GM23338 (cell line): Measurements from ENCODE around the gene PARP11. TPM values are rescaled to one million over a fixed set of nuclear protein-coding genes. Genes with fewer than 3 reads are reported as not detected.

Experiments used
- ATAC-seq: fragments of 200-7000 bp; cut with Tn5 transposase; 3 replicates; pipeline ENCODE4 v1.9.1; 2020
- DNase-seq: peaks from one replicate; pipeline ENCODE4 v3.0.0-alpha.2; 2015; ENCODE audit warnings: low spot score
- H2AFZ ChIP-seq: fragments of 200-600 bp; sonication (generic); 2 replicates; pipeline ENCODE4 v1.8.0; 2016; ENCODE audit warnings: antibody characterized with exemption, mild to moderate bottlenecking, moderate library complexity
- H3F3A ChIP-seq: fragments of 200-600 bp; sonication (generic); replicated peaks from 2 replicates; pipeline ENCODE4 v1.8.0; 2017; ENCODE audit warnings: antibody characterized with exemption, mixed run types, low read depth
- H3K27ac ChIP-seq: fragments of 200-600 bp; sonication (generic); 2 replicates; pipeline ENCODE4 v1.6.1; 2016; ENCODE audit warnings: low read depth
- H3K27me3 ChIP-seq: fragments of 200-600 bp; sonication (generic); 2 replicates; pipeline ENCODE4 v1.8.0; 2016; ENCODE audit warnings: mild to moderate bottlenecking, mixed run types, moderate library complexity; ENCODE audit not compliant: insufficient read depth
- H3K36me3 ChIP-seq: fragments of 200-600 bp; sonication (generic); 2 replicates; pipeline ENCODE4 v1.8.0; 2016; ENCODE audit warnings: mild to moderate bottlenecking; ENCODE audit not compliant: insufficient read depth
- H3K4me1 ChIP-seq: fragments of 200-600 bp; sonication (generic); 2 replicates; pipeline ENCODE4 v1.8.0; 2016; ENCODE audit warnings: mild to moderate bottlenecking, moderate library complexity; ENCODE audit not compliant: insufficient read depth
- H3K4me2 ChIP-seq: fragments of 200-600 bp; sonication (generic); 2 replicates; pipeline ENCODE4 v1.7.1; 2017; ENCODE audit warnings: mixed run types
- H3K4me3 ChIP-seq: fragments of 200-600 bp; sonication (generic); 2 replicates; pipeline ENCODE4 v1.6.1; 2016; ENCODE audit warnings: mixed run types
- H3K79me2 ChIP-seq: fragments of 200-600 bp; sonication (generic); replicated peaks from 2 replicates; pipeline ENCODE4 v1.8.0; 2017; ENCODE audit warnings: mild to moderate bottlenecking; ENCODE audit not compliant: insufficient read depth
- H3K9me2 ChIP-seq: fragments of 200-600 bp; sonication (generic); 2 replicates; pipeline ENCODE4 v1.8.0; 2017; ENCODE audit not compliant: insufficient read depth
- H4K20me1 ChIP-seq: fragments of 200-600 bp; sonication (generic); replicated peaks from 2 replicates; pipeline ENCODE4 v1.8.0; 2017; ENCODE audit warnings: mild to moderate bottlenecking; ENCODE audit not compliant: insufficient read depth
- H3K27ac Mint-ChIP-seq: 2 replicates; pipeline ENCODE4 v1.8.0; 2020; ENCODE audit warnings: inconsistent platforms, mild to moderate bottlenecking, moderate library complexity, mixed read lengths
- H3K27me3 Mint-ChIP-seq: 3 replicates; pipeline ENCODE4 v1.8.0; 2022; ENCODE audit warnings: low read depth, mild to moderate bottlenecking, moderate library complexity, mixed read lengths, inconsistent platforms; ENCODE audit not compliant: insufficient read depth, poor library complexity
- H3K36me3 Mint-ChIP-seq: 3 replicates; pipeline ENCODE4 v1.8.0; 2021; ENCODE audit warnings: low read depth, mild to moderate bottlenecking, inconsistent platforms, moderate library complexity, mixed read lengths
- H3K4me1 Mint-ChIP-seq: 3 replicates; pipeline ENCODE4 v1.8.0; 2020; ENCODE audit warnings: mild to moderate bottlenecking, inconsistent platforms, mixed read lengths
- H3K4me3 Mint-ChIP-seq: 3 replicates; pipeline ENCODE4 v1.8.0; 2021; ENCODE audit warnings: moderate library complexity, mild to moderate bottlenecking, inconsistent platforms, mixed read lengths
- H3K9me3 Mint-ChIP-seq: 3 replicates; pipeline ENCODE4 v1.8.0; 2020; ENCODE audit warnings: moderate library complexity, mild to moderate bottlenecking, inconsistent platforms, mixed read lengths
- CTCF ChIP-seq, 2 experiments: fragments of 200-600 bp in 1 of 2; sonication (generic) in 1 of 2; conservative IDR thresholded peaks; 2 replicates each; pipeline versions ENCODE4 v1.5.1 to v1.6.1; 2016 to 2017; ENCODE audit warnings: antibody characterized with exemption in 2 of 2, low read depth in 2 of 2, mild to moderate bottlenecking in 2 of 2, moderate library complexity in 1 of 2
- EZH2phosphoT487 ChIP-seq: fragments of 200-600 bp; sonication (generic); IDR thresholded peaks from one replicate; pipeline ENCODE4 v1.8.1; 2018; ENCODE audit warnings: antibody characterized with exemption; ENCODE audit not compliant: unreplicated experiment
- polyA plus RNA-seq: library from polyadenylated mRNA; unstranded; fragments of >200 nt; fragmentation: Nextera tagmentation; extraction: Ambion mirVana; gene quantifications from 2 replicates; pipeline ENCODE4 v1.2.1, GENCODE V29; 2016
- total RNA-seq: library from RNA; depleted of rRNA; stranded (reverse); fragments of >200 nt; shearing (Covaris generic); gene quantifications from 2 replicates; pipeline ENCODE4 v1.2.3, GENCODE V29; 2014
- TF ChIP-seq, protein P1 (sequence below): fragments of 250-450 bp; sonication (Bioruptor Pico); IDR thresholded peaks from 2 replicates; pipeline ENCODE4 v1.5.0; 2020; ENCODE audit warnings: mild to moderate bottlenecking, moderate library complexity

Gene PARP11
- total and polyA plus RNA-seq, 2 experiments from 2014 or later, result 4.8 to 11.5 TPM

- TF ChIP-seq, protein P1, sequence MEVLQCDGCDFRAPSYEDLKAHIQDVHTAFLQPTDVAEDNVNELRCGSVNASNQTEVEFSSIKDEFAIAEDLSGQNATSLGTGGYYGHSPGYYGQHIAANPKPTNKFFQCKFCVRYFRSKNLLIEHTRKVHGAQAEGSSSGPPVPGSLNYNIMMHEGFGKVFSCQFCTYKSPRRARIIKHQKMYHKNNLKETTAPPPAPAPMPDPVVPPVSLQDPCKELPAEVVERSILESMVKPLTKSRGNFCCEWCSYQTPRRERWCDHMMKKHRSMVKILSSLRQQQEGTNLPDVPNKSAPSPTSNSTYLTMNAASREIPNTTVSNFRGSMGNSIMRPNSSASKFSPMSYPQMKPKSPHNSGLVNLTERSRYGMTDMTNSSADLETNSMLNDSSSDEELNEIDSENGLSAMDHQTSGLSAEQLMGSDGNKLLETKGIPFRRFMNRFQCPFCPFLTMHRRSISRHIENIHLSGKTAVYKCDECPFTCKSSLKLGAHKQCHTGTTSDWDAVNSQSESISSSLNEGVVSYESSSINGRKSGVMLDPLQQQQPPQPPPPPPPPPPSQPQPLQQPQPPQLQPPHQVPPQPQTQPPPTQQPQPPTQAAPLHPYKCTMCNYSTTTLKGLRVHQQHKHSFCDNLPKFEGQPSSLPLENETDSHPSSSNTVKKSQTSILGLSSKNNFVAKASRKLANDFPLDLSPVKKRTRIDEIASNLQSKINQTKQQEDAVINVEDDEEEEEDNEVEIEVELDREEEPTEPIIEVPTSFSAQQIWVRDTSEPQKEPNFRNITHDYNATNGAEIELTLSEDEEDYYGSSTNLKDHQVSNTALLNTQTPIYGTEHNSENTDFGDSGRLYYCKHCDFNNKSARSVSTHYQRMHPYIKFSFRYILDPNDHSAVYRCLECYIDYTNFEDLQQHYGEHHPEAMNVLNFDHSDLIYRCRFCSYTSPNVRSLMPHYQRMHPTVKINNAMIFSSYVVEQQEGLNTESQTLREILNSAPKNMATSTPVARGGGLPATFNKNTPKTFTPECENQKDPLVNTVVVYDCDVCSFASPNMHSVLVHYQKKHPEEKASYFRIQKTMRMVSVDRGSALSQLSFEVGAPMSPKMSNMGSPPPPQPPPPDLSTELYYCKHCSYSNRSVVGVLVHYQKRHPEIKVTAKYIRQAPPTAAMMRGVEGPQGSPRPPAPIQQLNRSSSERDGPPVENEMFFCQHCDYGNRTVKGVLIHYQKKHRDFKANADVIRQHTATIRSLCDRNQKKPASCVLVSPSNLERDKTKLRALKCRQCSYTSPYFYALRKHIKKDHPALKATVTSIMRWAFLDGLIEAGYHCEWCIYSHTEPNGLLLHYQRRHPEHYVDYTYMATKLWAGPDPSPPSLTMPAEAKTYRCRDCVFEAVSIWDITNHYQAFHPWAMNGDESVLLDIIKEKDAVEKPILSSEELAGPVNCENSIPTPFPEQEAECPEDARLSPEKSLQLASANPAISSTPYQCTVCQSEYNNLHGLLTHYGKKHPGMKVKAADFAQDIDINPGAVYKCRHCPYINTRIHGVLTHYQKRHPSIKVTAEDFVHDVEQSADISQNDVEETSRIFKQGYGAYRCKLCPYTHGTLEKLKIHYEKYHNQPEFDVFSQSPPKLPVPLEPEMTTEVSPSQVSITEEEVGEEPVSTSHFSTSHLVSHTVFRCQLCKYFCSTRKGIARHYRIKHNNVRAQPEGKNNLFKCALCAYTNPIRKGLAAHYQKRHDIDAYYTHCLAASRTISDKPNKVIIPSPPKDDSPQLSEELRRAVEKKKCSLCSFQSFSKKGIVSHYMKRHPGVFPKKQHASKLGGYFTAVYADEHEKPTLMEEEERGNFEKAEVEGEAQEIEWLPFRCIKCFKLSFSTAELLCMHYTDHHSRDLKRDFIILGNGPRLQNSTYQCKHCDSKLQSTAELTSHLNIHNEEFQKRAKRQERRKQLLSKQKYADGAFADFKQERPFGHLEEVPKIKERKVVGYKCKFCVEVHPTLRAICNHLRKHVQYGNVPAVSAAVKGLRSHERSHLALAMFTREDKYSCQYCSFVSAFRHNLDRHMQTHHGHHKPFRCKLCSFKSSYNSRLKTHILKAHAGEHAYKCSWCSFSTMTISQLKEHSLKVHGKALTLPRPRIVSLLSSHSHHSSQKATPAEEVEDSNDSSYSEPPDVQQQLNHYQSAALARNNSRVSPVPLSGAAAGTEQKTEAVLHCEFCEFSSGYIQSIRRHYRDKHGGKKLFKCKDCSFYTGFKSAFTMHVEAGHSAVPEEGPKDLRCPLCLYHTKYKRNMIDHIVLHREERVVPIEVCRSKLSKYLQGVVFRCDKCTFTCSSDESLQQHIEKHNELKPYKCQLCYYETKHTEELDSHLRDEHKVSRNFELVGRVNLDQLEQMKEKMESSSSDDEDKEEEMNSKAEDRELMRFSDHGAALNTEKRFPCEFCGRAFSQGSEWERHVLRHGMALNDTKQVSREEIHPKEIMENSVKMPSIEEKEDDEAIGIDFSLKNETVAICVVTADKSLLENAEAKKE (CRISPR knock-in tag), result no peak
These were observed 83.4 kb downstream of the PARP11 start (continued) for GRCh38 chr12:3789838-3790237.

DNA sequence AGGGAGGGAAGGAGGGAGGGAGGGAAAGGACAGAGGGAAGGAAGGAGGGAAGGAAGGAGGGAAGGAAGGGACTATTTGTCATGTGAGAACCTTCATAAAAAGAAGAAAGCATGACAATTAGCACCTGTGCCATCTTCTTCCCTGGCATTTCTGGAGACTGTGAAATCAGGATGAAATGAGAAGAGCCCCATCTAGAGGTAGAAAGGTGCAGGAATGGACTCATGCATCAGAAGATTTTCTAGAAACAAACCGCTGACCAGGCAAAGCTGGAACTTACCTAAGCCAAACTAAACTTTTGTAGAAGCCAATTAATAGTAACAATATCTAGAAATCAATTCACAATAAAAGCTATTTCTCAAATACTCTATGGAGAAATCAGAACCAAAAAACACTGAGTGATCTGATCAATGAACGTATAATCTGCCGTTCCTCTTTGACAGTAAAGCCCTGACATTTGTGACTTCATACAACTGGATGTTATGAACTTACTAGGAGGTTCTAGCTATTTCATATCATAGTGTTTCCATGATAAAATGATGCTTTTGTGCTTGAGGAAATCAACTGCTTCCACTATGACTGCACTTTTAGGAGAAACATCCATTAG lies 95.9 kb downstream of the PARP11 start:
- no peaks in the 10 kb centered on the region for H3K9me2 ChIP-seq
- Mint-ChIP-seq H3K4me1 (peaks cover 6% of the 10 kb centered on the region; the same call in 1 of the 3 replicates), H3K27me3 (no peaks in the 10 kb centered on the region), H3K36me3 (no peaks in the 10 kb centered on the region), H3K9me3 (no peaks in the 10 kb centered on the region; the same call in 2 of the 3 replicates), H3K4me3 (no peak overlapping the region), H3K27ac (no peak overlapping the region)
- H3K4me3 ChIP-seq, result no peak overlapping the region
- H2AFZ ChIP-seq, result no peak overlapping the region
- no peaks in the 10 kb centered on the region for H3K36me3 ChIP-seq
- H3K27me3 ChIP-seq, result no peaks in the 10 kb centered on the region
- H3K4me1 ChIP-seq, result peaks cover 3% of the 10 kb centered on the region; the same call in 1 of the 2 replicates
- ATAC-seq (peak; percentile 75), DNase-seq (peak; percentile 79)
- H3K27ac ChIP-seq, result no peak overlapping the region
- no peaks in the 10 kb centered on the region for H4K20me1 ChIP-seq
- TF ChIP-seq EZH2phosphoT487, result no peak
- peak; percentile 84 to 86 for TF ChIP-seq CTCF (conservative IDR thresholded peaks at IDR 0.05; ENCODE audit: low read depth in 2 of 2)
- no peaks in the 10 kb centered on the region for H3K79me2 ChIP-seq
- H3F3A ChIP-seq, result no peaks in the 10 kb centered on the region
- H3K4me2 ChIP-seq, result no peak overlapping the region
